ENCODE data around the gene KYAT1. TPM values are rescaled to one million over a fixed set of nuclear protein-coding genes. Genes with fewer than 3 reads are reported as not detected.

The KYAT1 gene
- total and polyA plus RNA-seq, 2 of the 13 experiments (the other 11 are each of a cell fraction or from before 2014, with no cell fraction given) = 9.2 to 46.5 TPM

DNA sequence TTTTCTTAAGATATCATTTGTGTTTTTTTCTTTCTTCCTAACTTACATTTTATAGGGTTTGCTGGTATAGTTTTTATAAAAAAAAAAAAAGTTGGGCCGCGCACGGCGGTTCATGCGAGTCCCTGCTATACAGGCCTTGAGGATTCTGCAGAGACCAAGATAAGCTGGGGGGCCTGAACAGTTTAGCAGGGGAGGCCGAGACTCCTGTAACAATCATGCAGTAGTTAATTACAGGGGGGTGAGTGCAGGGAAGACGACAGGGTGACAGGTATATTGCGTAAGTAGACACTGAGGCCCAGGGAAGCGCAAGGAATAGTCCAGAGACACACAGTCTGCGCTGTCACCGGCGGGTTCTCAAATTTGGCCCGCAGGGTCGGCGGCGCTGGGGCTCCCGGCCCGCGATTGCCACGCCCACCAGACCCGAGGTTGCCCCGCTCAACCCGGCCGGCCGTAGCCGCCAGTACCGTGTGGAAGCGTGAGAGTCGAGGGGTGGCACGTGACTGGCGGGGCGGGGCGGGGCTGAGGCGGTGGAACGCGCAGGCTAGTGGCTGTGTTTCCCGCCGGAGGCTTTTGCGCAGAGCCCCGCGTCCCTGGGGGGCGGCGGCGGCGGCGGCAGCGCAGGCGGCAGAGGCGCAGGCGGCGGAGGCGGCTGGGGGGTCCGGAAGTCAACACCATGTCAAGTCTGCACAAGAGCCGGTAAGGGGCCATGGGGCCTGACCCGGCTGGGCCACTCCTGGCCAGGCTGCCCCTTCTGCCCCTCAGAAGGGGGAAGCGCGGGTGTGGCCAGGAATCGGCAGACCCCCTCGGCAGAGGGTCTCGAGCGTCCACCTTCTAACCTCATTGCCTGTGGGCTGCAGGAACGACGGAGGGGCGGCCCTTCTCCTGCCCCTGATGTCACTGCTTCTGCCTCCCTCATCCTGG is 94.8 kb downstream of the KYAT1 start, which contains the start of gene TBC1D13:
Gene TBC1D13 (plus strand): TSS at position 573 of the 921 bp plus-strand sequence. CDS start 101 bp downstream, at position 674.
- Histone ChIP-seq H2AFZ (ENCODE audit: low read length) (no peak within 1 kb of the TSS), H3K4me2 (ENCODE audit: low read depth, low read length) (peak within 1 kb of the TSS; percentile 97), H3K27me3 (ENCODE audit: control insufficient read depth in 1 of 2, insufficient read depth in 2 of 2, low read length in 2 of 2) (no peaks in the 10 kb centered on the region; a peak in 1 of 5 replicates), H3K79me2 (ENCODE audit: insufficient read depth, low read length) (no peaks in the 10 kb centered on the region), H3K27ac (ENCODE audit: extremely low read length, insufficient read depth, low read length) (peak within 1 kb of the TSS; percentile 52), H3K9me3 (ENCODE audit: low read length) (peaks cover 8% of the 10 kb centered on the region), H3K4me3 (replicated peaks in 1 of 3; ENCODE audit: insufficient read depth in 1 of 3, low read depth in 2 of 3, low read length in 3 of 3) (peak within 1 kb of the TSS; percentile 78 to 94 (median 78)), H3K36me3 (replicated peaks in 1 of 2; ENCODE audit: control insufficient read depth in 1 of 2, insufficient read depth in 2 of 2, low read length in 2 of 2) (peaks cover 8% of the 10 kb centered on the region in 2 experiments), H3K9ac (ENCODE audit: insufficient read depth, low read depth, low read length) (peak within 1 kb of the TSS; percentile 82), H4K20me1 (ENCODE audit: insufficient read depth, low read length) (no peaks in the 10 kb centered on the region), H3K4me1 (ENCODE audit: insufficient read depth, low read length) (peaks cover 26% of the 10 kb centered on the region)
- ChIA-PET CTCF (ENCODE audit: low intra/inter-chr PET ratio, low total read pairs) (interaction anchor here (1.2 kb wide), 1 partner anchor 54 kb away, joined by 4 read pairs; no protein-coding TSS in a partner anchor), POLR2A (interaction anchor here (1.5 kb wide), 1 partner anchor 15 kb away, joined by 3 read pairs; the partner anchor contains the start of gene ZER1)
- intact Hi-C loops (cut with micrococcal nuclease; ENCODE audit: unreplicated experiment) = loop anchor here (1.0 kb wide), 2 partner anchors 15 to 54 kb away; no protein-coding TSS in a partner anchor
- in situ Hi-C loops (cut with HindIII; ENCODE audit: extremely low pct_ligation_motif_present, low pct_unique_long_range_greater_than_20kb) = no loop called here
- peak; percentile 96 for ATAC-seq
- no TSS peak for BruUV-seq (replicated peaks)
- 16% methylated on average over 28 of the region's 64 CpGs for WGBS (ENCODE audit: low lambda C conversion rate)
- DNase-seq (ENCODE audit: low spot score) = peak; percentile 75
- no peak for FAIRE-seq
- TF ChIP-seq KLF12 (CRISPR knock-in tag; IDR thresholded peaks at IDR 0.05; ENCODE audit: borderline replicate concordance) (peak; percentile 95), ZKSCAN8 (CRISPR knock-in tag; IDR thresholded peaks at IDR 0.05; ENCODE audit: borderline replicate concordance) (peak; percentile 79; the same call in 1 of the 2 replicates), ZNF17 (CRISPR knock-in tag; IDR thresholded peaks at IDR 0.05) (peak; percentile 26; the same call in 1 of the 2 replicates), EHMT2 (IDR thresholded peaks at IDR 0.05; ENCODE audit: borderline replicate concordance, low read depth, low read length) (no peak), ZSCAN30 (CRISPR knock-in tag; IDR thresholded peaks at IDR 0.05) (peak; percentile 94), KAT2B (IDR thresholded peaks at IDR 0.05; ENCODE audit: borderline replicate concordance, low read depth, low read length) (no peak), ZNF343 (CRISPR knock-in tag; IDR thresholded peaks at IDR 0.05) (peak; percentile 97), ZNF619 (CRISPR knock-in tag; IDR thresholded peaks at IDR 0.05) (peak; percentile 94), KLF16 (CRISPR knock-in tag; IDR thresholded peaks at IDR 0.05) (peak in 1 of 2 experiments; percentile 90; a peak in 2 of 4 replicates), ZNF547 (CRISPR knock-in tag; IDR thresholded peaks at IDR 0.05) (peak; percentile 93), SRSF9 (IDR thresholded peaks at IDR 0.05; ENCODE audit: borderline replicate concordance, insufficient read depth, low read depth, low read length, poor library complexity, severe bottlenecking) (no peak), GABPA (IDR thresholded peaks at IDR 0.05; ENCODE audit: low read depth, low read length) (peak; percentile 67), GABPA (CRISPR knock-in tag; IDR thresholded peaks at IDR 0.05; ENCODE audit: low read depth) (peak; percentile 79), YEATS2 (CRISPR knock-in tag; IDR thresholded peaks at IDR 0.05; ENCODE audit: borderline replicate concordance) (peak; percentile 89), FOXM1 (CRISPR knock-in tag; IDR thresholded peaks at IDR 0.05) (no peak), EP300 (IDR thresholded peaks at IDR 0.05; ENCODE audit: low read depth in 2 of 2, low read length in 2 of 2) (0 out of 4 replicates have a peak, but pooled peaks of 1 of the 2 experiments have one; percentile 15), EP300 (CRISPR knock-in tag; IDR thresholded peaks at IDR 0.05; ENCODE audit: borderline replicate concordance) (peak; percentile 68; the same call in 1 of the 2 replicates), U2AF2 (IDR thresholded peaks at IDR 0.05; ENCODE audit: low read depth, low read length) (no peak), TRIM24 (CRISPR knock-in tag; IDR thresholded peaks at IDR 0.05) (no peak), WIZ (CRISPR knock-in tag; IDR thresholded peaks at IDR 0.05) (no peak; the same call in 1 of the 2 replicates), ARID2 (CRISPR knock-in tag; IDR thresholded peaks at IDR 0.05; ENCODE audit: borderline replicate concordance) (no peak), NAIF1 (CRISPR knock-in tag; IDR thresholded peaks at IDR 0.05; ENCODE audit: borderline replicate concordance) (peak; percentile 88; the same call in 1 of the 2 replicates), ZNF225 (CRISPR knock-in tag; IDR thresholded peaks at IDR 0.05) (peak; percentile 96)
- TF ChIP-seq, protein P1, sequence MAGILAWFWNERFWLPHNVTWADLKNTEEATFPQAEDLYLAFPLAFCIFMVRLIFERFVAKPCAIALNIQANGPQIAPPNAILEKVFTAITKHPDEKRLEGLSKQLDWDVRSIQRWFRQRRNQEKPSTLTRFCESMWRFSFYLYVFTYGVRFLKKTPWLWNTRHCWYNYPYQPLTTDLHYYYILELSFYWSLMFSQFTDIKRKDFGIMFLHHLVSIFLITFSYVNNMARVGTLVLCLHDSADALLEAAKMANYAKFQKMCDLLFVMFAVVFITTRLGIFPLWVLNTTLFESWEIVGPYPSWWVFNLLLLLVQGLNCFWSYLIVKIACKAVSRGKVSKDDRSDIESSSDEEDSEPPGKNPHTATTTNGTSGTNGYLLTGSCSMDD (CRISPR knock-in tag; IDR thresholded peaks at IDR 0.05) = no peak; the same call in 1 of the 2 replicates
